NCI-H345 (cell line): ENCODE measurements around the gene SNX5.

ENCODE experiments used
- DNase-seq: peaks from one replicate; lab custom pipeline; 2025; lab: John Stamatoyannopoulos, UW

Gene SNX5

GRCh38 chr20:17968366-17969277 lies at the start of gene SNX5, which contains the start of gene MGME1:
SNX5 (minus strand) TSS chr20:17968794; CDS start chr20:17968425, 369 bp downstream.
MGME1 (plus strand) TSS chr20:17969018; CDS start chr20:17969860, 842 bp downstream.
- DNase-seq = peak; percentile 100

DNA sequence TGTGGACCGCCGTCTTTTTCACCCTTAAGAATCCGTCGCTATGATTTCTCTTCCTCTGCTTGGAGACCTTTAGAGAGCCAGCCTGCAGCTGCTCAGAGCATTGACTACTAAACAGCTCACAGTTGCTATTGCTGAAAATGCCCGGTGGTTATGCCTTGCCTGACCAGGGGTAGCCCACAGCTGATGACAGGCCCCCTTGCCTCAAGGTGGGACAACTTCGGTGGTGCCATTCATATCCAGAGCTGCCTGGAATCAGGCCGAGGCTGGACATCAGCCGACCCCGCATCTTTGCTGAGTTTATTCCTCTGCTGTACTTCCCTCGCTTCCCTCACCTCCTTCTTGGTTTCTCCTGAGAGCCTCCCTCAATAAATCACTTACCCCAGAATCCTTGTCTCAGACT lies 49.5 kb upstream of the SNX5 start:
- no peak for DNase-seq

DNA sequence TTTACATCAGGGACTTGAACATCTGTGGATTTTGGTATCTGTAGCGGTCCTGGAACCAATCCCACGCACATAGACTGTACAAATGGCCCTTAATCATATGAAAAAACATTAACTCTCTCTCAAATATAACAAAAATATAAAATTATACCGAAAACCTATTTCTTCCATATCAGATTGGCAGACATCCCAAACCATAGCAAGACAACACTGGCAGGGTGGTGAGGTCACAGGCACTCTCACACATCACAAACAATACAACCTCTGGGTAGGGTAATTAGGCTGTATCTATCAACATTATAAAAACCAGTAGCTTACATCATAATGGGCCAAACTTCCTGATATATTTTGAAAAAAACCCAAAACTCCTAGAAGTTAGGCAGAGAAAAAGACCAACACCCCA lies 48.2 kb upstream of the SNX5 start:
- DNase-seq = no peak

- DNase-seq = no peak
Measured at GRCh38 chr20:18014411-18014810, 45.8 kb upstream of the SNX5 start.

DNA sequence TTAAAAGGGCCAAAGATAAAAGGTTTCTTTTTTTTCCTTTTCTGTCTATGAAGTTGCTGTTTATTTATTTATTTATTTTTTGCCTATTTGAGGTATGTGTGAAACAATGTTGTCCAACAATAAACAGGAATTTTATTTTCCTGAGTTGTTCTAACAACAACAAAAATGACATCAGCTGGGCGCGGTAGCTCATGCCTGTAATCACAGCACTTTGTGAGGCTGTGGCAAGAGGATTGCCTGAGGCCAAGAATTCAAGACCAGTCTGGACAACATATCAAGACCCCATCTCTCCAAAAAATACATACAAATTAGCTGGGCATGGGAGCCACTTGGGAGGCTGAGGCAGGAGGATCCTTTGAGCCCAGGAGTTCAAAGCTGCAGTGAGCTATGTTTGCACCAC lies 44.3 kb upstream of the SNX5 start:
- no peak for DNase-seq

GRCh38 chr20:18011951-18012645 lies 43.5 kb upstream of the SNX5 start:
- DNase-seq = no peak

GRCh38 chr20:18011482-18011881 lies 42.9 kb upstream of the SNX5 start:
- DNase-seq = no peak

DNA sequence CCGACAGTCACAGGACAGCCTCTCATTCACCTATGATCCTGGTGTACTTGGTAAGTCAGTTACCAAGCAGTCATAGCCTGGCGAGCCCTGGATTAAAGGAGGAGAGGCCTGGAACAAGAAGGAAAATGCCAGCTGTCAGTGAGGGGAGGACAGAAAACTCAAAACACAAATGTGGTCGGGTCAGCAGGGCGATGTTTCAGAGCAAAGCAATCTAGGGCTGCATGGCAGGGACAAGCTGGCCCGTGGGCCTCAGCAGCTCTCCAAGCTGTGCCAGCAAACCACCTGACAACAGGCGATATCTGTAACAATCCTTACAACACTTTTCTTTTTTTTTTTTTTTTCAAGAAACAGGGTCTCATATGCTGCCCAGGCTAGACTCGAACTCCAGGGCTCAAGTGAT lies 40.5 kb upstream of the SNX5 start:
- DNase-seq = no peak

DNA sequence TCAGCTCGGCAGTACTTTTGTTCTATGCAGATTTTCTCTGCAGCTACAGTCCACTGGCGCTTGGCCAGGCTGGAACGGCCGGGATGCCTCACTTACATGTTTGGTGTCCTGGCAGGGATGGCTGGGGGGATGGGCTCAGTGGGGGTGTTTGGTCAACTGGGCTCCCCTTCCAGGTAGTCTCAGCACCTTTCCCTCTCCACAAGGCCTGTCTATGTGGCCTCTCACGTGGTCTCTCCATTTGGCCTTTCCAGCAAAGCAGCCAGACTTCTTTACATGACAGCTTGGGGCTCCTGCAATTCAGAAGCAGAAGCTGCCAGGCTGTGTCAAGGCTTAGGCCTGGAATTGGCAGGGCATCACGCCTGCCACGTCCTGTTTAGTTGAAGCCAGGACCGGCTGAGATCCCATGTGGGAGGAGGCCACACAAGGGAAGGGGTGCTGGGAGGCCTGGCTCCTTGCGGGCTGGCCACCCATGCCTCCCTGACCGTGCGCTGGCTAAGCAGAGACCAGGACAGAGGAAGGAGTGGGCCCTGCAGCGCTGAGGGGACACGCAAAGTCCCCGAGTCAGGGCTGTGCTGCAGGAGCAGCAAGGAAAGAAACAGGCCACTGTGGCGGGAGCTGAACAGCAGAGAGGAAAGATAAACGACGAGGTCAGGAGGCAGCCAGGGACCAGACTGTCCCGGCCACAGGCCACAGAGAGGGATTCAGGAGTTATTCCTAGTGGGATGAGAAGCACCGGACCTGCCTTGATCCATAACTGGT lies 39.1 kb upstream of the SNX5 start:
- no peak for DNase-seq

DNA sequence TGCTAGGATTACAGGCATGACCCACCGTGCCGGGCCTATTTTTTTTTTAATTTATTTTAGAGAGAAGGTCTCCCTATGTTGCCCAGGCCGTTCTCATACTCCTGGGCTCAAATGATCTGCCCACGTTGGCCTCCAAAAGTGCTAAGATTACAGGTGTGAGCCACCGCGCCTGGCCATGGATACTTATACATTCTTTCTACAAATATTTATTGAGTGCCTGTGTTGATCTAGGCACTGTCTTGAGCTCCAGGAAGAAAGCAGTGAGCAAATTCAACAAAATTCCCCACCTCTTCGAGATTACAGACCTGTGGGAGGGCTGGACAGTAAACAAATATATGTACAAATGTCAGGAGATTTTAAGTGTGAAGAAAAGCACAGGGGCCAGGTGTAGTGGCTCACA lies 38.1 kb upstream of the SNX5 start:
- DNase-seq = no peak

GRCh38 chr20:18005990-18006364 lies 37.4 kb upstream of the SNX5 start:
- DNase-seq = no peak

- no peak for DNase-seq
Measured at GRCh38 chr20:18005170-18005989, 36.8 kb upstream of the SNX5 start.

DNA sequence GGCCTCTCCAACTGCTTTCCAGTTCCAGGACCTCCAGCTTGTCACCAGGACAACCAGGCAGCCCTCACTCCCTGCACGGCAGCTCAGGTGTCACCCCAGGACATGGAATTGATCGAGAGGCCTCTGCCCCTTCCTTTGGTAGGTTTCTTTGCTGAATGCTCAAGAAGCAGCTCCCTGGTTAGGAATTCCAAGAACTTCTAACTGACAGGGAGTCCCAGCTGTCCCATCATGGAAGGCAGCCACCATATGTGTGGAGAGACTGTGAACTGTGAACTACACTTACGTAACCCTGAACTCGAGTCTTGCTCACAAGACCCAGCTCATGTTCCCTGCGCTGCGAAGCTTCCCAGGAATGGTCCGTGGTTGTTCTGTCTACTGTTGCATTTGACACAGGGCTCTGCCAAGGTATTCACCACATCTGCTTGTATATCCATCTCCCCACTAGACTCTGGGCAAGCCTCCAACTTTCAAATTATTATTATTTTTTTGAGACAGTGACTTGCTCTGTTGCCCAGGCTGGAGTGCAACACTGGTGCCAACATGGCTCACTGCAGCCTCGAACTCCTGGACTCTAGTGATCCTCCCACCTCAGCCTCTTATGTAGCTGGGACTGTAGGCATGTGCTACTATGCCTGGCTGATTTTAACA lies 35.9 kb upstream of the SNX5 start:
- no peak for DNase-seq

GRCh38 chr20:18003897-18004296 lies 35.3 kb upstream of the SNX5 start:
- DNase-seq = no peak

GRCh38 chr20:18001131-18001921 lies 32.7 kb upstream of the SNX5 start:
- DNase-seq = no peak

GRCh38 chr20:17999566-17999965 lies 31.0 kb upstream of the SNX5 start:
- DNase-seq = no peak

DNA sequence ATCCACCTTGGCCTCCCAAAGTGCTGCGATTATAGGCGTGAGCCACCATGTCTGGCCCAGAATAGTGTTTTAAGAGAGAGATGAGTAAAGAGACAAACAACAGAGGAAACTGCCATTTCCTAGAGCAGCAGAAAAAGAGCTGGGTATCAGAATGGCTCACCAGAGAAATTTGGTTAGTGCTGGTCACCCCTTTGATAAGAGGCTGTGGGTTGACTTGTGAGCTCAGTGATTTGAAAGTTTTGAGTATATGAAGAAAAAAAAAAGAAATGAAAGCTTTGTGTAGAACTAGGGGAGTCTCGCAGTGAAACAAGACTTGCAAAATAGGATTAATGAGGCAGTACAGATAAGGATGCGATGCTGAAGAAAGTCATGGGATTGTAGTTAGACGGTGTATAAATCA lies 29.9 kb upstream of the SNX5 start:
- no peak for DNase-seq

DNA sequence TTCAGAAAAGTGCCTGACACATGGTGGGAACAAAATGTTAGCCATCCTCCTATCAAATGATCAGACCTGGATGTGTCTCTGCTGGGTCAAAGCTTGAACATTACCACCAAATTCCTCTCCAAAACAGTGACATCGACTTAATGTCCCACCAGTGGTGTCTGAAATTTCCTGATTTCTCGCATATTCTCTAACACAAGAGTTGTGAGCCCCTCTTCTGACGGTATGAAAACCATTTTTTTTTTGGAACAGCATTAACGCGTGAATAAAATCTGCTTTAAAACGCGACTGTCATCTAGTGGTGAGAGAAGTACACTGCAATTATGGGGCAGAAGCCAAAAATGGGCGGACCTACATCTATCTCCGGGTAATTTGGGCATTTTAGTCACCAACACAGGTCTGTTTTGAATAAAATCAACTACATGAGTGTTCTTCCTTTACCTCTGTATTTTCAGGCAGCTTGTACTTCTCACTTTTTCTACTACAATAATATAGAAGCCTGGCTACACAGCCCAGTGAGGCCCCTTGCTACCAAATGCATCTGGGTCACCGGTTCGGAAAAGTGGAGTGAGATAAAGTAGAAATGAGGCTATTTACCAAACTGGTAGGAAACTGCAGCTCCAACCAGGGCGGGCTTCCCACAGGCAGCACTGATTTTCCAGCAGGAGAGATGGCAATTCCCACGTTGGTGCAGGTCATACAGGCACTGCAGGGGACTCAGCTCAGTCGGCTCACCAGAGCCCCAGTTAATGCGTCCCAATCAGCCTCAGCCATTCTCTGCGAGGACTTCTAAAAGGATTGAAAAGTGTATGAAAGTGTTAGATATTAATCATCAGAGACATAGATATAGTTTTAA lies 27.6 kb upstream of the SNX5 start:
- peak; percentile 36 for DNase-seq

DNA sequence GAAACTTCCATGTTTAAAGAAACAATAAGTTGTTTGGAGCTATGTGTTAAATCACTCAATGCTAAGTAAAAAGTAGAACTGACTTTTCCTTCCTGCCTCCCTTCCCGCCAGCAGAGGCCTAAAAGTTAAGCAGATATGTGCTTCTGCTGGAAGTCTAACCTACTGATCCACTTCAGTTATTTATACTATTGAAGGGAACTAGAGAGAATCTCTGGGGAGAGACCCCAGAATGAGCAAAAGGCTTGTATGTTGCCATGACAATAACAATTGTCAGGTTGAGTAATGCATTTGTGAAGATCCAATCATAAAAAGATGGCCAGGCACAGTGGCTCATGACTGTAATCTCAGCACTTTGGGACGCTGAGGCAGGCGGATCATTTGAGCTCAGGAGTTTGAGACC lies 25.0 kb upstream of the SNX5 start:
- no peak for DNase-seq
